Glomerular visceral epithelial cell (primary cell): Measurements from ENCODE around the gene GARNL3.

Source experiments
- DNase-seq: peaks from one replicate; pipeline ENCODE4 v3.0.0-alpha.2; 2016; ENCODE audit errors: extremely low spot score

GARNL3 gene

GRCh38 chr9:127309715-127310114 lies 45.1 kb downstream of the GARNL3 start:
- DNase-seq, result no peak

- DNase-seq, result no peak
These were observed 46.7 kb downstream of the GARNL3 start for GRCh38 chr9:127311239-127311741.

GRCh38 chr9:127313042-127313560 lies 48.5 kb downstream of the GARNL3 start:
- no peak for DNase-seq

- no peak for DNase-seq
These were observed 50.3 kb downstream of the GARNL3 start for GRCh38 chr9:127314911-127315310.

- no peak for DNase-seq
These were observed 52.2 kb downstream of the GARNL3 start for GRCh38 chr9:127316586-127317323.

GRCh38 chr9:127318651-127319167 lies 54.1 kb downstream of the GARNL3 start:
- DNase-seq, result no peak

GRCh38 chr9:127319366-127320114 lies 55.0 kb downstream of the GARNL3 start:
- no peak for DNase-seq

GRCh38 chr9:127320115-127320378 lies 55.5 kb downstream of the GARNL3 start:
- no peak for DNase-seq

GRCh38 chr9:127323393-127323792 lies 58.8 kb downstream of the GARNL3 start:
- DNase-seq, result no peak

- DNase-seq, result no peak
These were observed 65.9 kb downstream of the GARNL3 start for GRCh38 chr9:127330501-127330900.

- DNase-seq, result no peak
These were observed 68.9 kb downstream of the GARNL3 start for GRCh38 chr9:127333221-127334064.

GRCh38 chr9:127334725-127335124 lies 70.2 kb downstream of the GARNL3 start:
- no peak for DNase-seq

- DNase-seq, result no peak
These were observed 71.5 kb downstream of the GARNL3 start for GRCh38 chr9:127336086-127336485.

GRCh38 chr9:127336506-127337352 lies 72.2 kb downstream of the GARNL3 start:
- DNase-seq, result peak; percentile 69

GRCh38 chr9:127340721-127341120 lies 76.1 kb downstream of the GARNL3 start:
- no peak for DNase-seq

GRCh38 chr9:127341152-127341551 lies 76.6 kb downstream of the GARNL3 start:
- DNase-seq, result no peak

- no peak for DNase-seq
These were observed 79.9 kb downstream of the GARNL3 start for GRCh38 chr9:127344368-127345000.

GRCh38 chr9:127345566-127345965 lies 81.0 kb downstream of the GARNL3 start:
- DNase-seq, result no peak

GRCh38 chr9:127346584-127346983 lies 82.0 kb downstream of the GARNL3 start:
- DNase-seq, result no peak
